MCF 10A (cell line): Measurements from ENCODE around the gene NIM1K. TPM values are rescaled to one million over a fixed set of nuclear protein-coding genes. Genes with fewer than 3 reads are reported as not detected.
A peak's percentile ranks its signal among the peaks of the same experiment; 100 is the strongest.

Experiments used
- BruUV-seq: library from RNA; stranded (reverse); fragments of 400-500 nt; replicated peaks from 2 replicates; lab custom pipeline; 2021; lab: Mats Ljungman, UMichigan
- CTCF ChIA-PET: fragments of 300-600 bp; sonication (Branson Sonifier 250); formaldehyde crosslinking; extraction: SDS; loops from one replicate; lab custom pipeline; 2021; ENCODE audit warnings: antibody characterized with exemption, inconsistent platforms; lab: Yijun Ruan, JAX
- POLR2A ChIA-PET: fragments of 300-600, 350-650 bp; sonication (Branson Sonifier 250); formaldehyde crosslinking; extraction: SDS; loops from one replicate; lab custom pipeline; 2020; ENCODE audit warnings: antibody characterized with exemption, inconsistent platforms; lab: Yijun Ruan, JAX
- DNase-seq: peaks from one replicate; pipeline ENCODE4 v3.0.0-alpha.2; 2018; ENCODE audit not compliant: unreplicated experiment
- H3K27ac Mint-ChIP-seq: one replicate; pipeline ENCODE4 v1.8.0; 2022; ENCODE audit warnings: mild to moderate bottlenecking, low read depth, mixed read lengths; ENCODE audit not compliant: unreplicated experiment
- H3K27me3 Mint-ChIP-seq: one replicate; pipeline ENCODE4 v1.8.0; 2022; ENCODE audit warnings: mixed read lengths; ENCODE audit not compliant: insufficient read depth, unreplicated experiment
- H3K36me3 Mint-ChIP-seq: one replicate; pipeline ENCODE4 v1.8.0; 2022; ENCODE audit warnings: mild to moderate bottlenecking, moderate library complexity, mixed read lengths; ENCODE audit not compliant: insufficient read depth, unreplicated experiment
- H3K4me1 Mint-ChIP-seq: one replicate; pipeline ENCODE4 v1.8.0; 2022; ENCODE audit warnings: mixed read lengths; ENCODE audit not compliant: insufficient read depth, unreplicated experiment
- H3K4me3 Mint-ChIP-seq: one replicate; pipeline ENCODE4 v1.8.0; 2022; ENCODE audit warnings: mild to moderate bottlenecking, moderate library complexity, mixed read lengths; ENCODE audit not compliant: unreplicated experiment
- H3K9me3 Mint-ChIP-seq: one replicate; pipeline ENCODE4 v1.8.0; 2022; ENCODE audit warnings: mixed read lengths; ENCODE audit not compliant: unreplicated experiment
- CTCF ChIP-seq: fragments of 200-600 bp; IDR thresholded peaks from one replicate; pipeline ENCODE4 v1.8.0; 2022; ENCODE audit warnings: antibody characterized with exemption, mild to moderate bottlenecking; ENCODE audit not compliant: unreplicated experiment
- intact Hi-C: fragments of 100-400 bp; cut with micrococcal nuclease; formaldehyde crosslinking; loops from 2 replicates; pipeline ENCODE4 v1.14.1; 2022
- total RNA-seq: library from RNA; stranded (reverse); gene quantifications from 2 replicates; pipeline ENCODE4 v1.2.3, GENCODE V29; 2022

NIM1K gene
- total RNA-seq, 1 experiment from 2014 or later = not detected

- no peak overlapping the region for H3K4me3 Mint-ChIP-seq
- BruUV-seq = no TSS peak
- no peaks in the 10 kb centered on the region for H3K9me3 Mint-ChIP-seq
- no peak for DNase-seq
- H3K27ac Mint-ChIP-seq = peak overlapping the region; percentile 80
- H3K27me3 Mint-ChIP-seq = no peaks in the 10 kb centered on the region
- intact Hi-C loops = loop anchor here (5.0 kb wide), 2 partner anchors 187 to 202 kb away; partner anchors contain the start of gene ZNF131
- ChIA-PET CTCF (interaction anchor here (1.1 to 7.1 kb wide), 3 partner anchors 80 to 332 kb away, joined by 3 to 83 read pairs (median 3); no protein-coding TSS in a partner anchor), POLR2A (interaction anchor here (0.6 to 1.6 kb wide), 8 partner anchors 17 to 321 kb away, joined by 3 to 5 read pairs (median 3); no protein-coding TSS in a partner anchor)
- no peak for TF ChIP-seq CTCF
- peaks cover 47% of the 10 kb centered on the region for H3K36me3 Mint-ChIP-seq
- peaks cover 54% of the 10 kb centered on the region for H3K4me1 Mint-ChIP-seq
Measured at GRCh38 chr5:43309122-43309521, 117.1 kb downstream of the NIM1K start.

- peaks cover 47% of the 10 kb centered on the region for H3K36me3 Mint-ChIP-seq
- H3K27me3 Mint-ChIP-seq = no peaks in the 10 kb centered on the region
- ChIA-PET CTCF (interaction anchor here (0.8 to 7.1 kb wide), 4 partner anchors 17 to 203 kb away, joined by 3 to 83 read pairs (median 4); no protein-coding TSS in a partner anchor), POLR2A (interaction anchor here (0.6 to 1.3 kb wide), 6 partner anchors 21 to 321 kb away, joined by 3 read pairs; no protein-coding TSS in a partner anchor)
- peaks cover 54% of the 10 kb centered on the region for H3K4me1 Mint-ChIP-seq
- BruUV-seq = no TSS peak
- TF ChIP-seq CTCF = no peak
- peak; percentile 53 for DNase-seq
- peak overlapping the region; percentile 80 for H3K27ac Mint-ChIP-seq
- H3K4me3 Mint-ChIP-seq = no peak overlapping the region
- intact Hi-C loops = loop anchor here (5.0 kb wide), 2 partner anchors 187 to 202 kb away; partner anchors contain the start of gene ZNF131
- no peaks in the 10 kb centered on the region for H3K9me3 Mint-ChIP-seq
Measured at GRCh38 chr5:43309637-43310036, 117.6 kb downstream of the NIM1K start.

- H3K27ac Mint-ChIP-seq = peak overlapping the region; percentile 96
- no peaks in the 10 kb centered on the region for H3K9me3 Mint-ChIP-seq
- H3K4me3 Mint-ChIP-seq = peak overlapping the region; percentile 100
- no TSS peak for BruUV-seq
- DNase-seq = no peak
- no peak for TF ChIP-seq CTCF
- intact Hi-C loops = loop anchor here (2.0 kb wide), 1 partner anchor 171 kb away; the partner anchor contains the start of gene TMEM267
- H3K36me3 Mint-ChIP-seq = peaks cover 30% of the 10 kb centered on the region
- H3K4me1 Mint-ChIP-seq = peaks cover 61% of the 10 kb centered on the region
- CTCF ChIA-PET = interaction anchor here (0.5 to 7.1 kb wide), 11 partner anchors 9 to 798 kb away, joined by 3 to 83 read pairs (median 4); partner anchors contain the start of gene TMEM267
- H3K27me3 Mint-ChIP-seq = no peaks in the 10 kb centered on the region
- POLR2A ChIA-PET = interaction anchor here (0.7 to 4.0 kb wide), 21 partner anchors 9 to 246 kb away, joined by 3 to 52 read pairs (median 6); partner anchors contain the start of genes C5orf34, NIM1K, TMEM267 and ZNF131
Measured at GRCh38 chr5:43312076-43312661, 120.1 kb downstream of the NIM1K start.

GRCh38 chr5:43312699-43313034, 120.6 kb downstream of the NIM1K start:
- peaks cover 25% of the 10 kb centered on the region for H3K36me3 Mint-ChIP-seq
- H3K27me3 Mint-ChIP-seq = no peaks in the 10 kb centered on the region
- ChIA-PET POLR2A (interaction anchor here (0.7 to 4.0 kb wide), 35 partner anchors 9 to 1079 kb away, joined by 3 to 52 read pairs (median 4); partner anchors contain the start of genes C5orf34, NIM1K, TMEM267 and ZNF131), CTCF (interaction anchor here (0.6 to 7.1 kb wide), 11 partner anchors 9 to 798 kb away, joined by 3 to 83 read pairs (median 4); partner anchors contain the start of gene TMEM267)
- peak overlapping the region; percentile 100 for H3K4me3 Mint-ChIP-seq
- no TSS peak for BruUV-seq
- peaks cover 59% of the 10 kb centered on the region for H3K4me1 Mint-ChIP-seq
- no peaks in the 10 kb centered on the region for H3K9me3 Mint-ChIP-seq
- TF ChIP-seq CTCF = no peak
- intact Hi-C loops = loop anchor here (2.0 kb wide), 1 partner anchor 170 kb away; the partner anchor contains the start of gene TMEM267
- DNase-seq = peak; percentile 30
- peak overlapping the region; percentile 96 for H3K27ac Mint-ChIP-seq
